Erythroblast (primary cell): ENCODE results near the gene MIA2.

Experiments
- GATA1 ChIP-seq: IDR thresholded peaks from 2 replicates; pipeline ENCODE4 v1.6.1; 2011; ENCODE audit warnings: low read depth, mild to moderate bottlenecking, control low read depth, low read length, moderate library complexity
- POLR2A ChIP-seq: IDR thresholded peaks from 2 replicates; pipeline ENCODE4 v1.6.1; 2011; ENCODE audit warnings: mild to moderate bottlenecking, low read length

DNA sequence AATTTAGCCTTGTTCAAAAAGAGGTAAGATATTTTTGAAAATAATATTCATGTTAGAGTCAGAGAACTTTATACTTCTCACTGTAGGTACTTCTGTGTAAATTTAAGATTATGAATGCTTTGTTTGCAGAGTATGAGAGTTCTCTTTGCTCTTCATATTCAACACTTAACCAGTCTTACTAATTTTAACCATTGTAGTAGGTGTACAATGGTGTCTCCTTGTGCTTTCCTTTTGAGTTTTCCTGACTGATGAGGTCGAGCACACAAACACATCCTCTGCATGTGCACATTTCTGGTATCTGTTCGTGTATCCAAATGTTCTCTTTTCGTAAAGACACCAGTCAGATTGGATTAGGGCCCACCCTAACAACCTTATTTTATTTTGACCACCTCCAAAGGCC lies 45.8 kb downstream of the MIA2 start:
- TF ChIP-seq POLR2A, result no peak
- no peak for TF ChIP-seq GATA1
